SK-N-MC (cell line): ENCODE data around the gene GSG1L.

Experiments
- EZH2 ChIP-seq: fragments of 200-600 bp; sonication (generic); IDR thresholded peaks from one replicate; pipeline ENCODE4 v1.6.1; 2017; ENCODE audit warnings: antibody characterized with exemption
- POLR2AphosphoS5 ChIP-seq: IDR thresholded peaks from 2 replicates; pipeline ENCODE4 v1.6.1; 2012; ENCODE audit warnings: mild to moderate bottlenecking, low read depth, low read length, borderline replicate concordance

DNA sequence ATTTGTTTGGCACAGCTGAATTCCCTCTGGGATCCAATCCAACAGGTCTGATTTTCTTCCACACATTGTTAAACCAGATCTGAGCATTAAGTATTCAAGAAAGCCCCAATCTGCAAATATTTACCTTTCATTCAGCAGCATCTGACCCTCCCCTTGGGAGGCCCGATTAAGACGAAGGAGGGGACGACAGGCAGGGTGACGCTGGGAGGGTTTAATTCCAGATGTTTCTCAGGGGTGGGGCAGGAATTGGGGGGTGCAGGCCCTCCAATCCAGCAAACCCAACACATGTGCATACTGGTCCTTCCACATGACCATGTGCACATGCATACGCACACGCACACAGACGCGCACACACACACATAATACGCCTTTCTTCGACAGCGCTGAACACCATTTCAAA is 240.5 kb downstream of the GSG1L start:
- TF ChIP-seq POLR2AphosphoS5 = no peak
- TF ChIP-seq EZH2 = no peak
